OCI-LY3 (cell line): ENCODE data around the gene SCNN1A.

Experiments
- H2AFZ ChIP-seq: fragments of 200-600, 300-600 bp; shearing (Covaris generic); 2 replicates; pipeline ENCODE4 v1.6.0; 2014; ENCODE audit warnings: antibody characterized with exemption, low read depth, low read length
- H3K27ac ChIP-seq: fragments of 200-600, 300-600 bp; sonication (generic); 2 replicates; pipeline ENCODE4 v1.5.1; 2014; ENCODE audit warnings: mild to moderate bottlenecking, low read length, moderate library complexity, mixed read lengths
- H3K27me3 ChIP-seq: fragments of 200-600, 300-600 bp; sonication (generic); 2 replicates; pipeline ENCODE4 v1.6.1; 2014; ENCODE audit warnings: low read depth, low read length, mixed read lengths
- H3K36me3 ChIP-seq: fragments of 200-600, 300-600 bp; sonication (generic); replicated peaks from 2 replicates; pipeline ENCODE3; 2014; ENCODE audit warnings: low read depth, low read length, mixed read lengths
- H3K4me1 ChIP-seq: fragments of 300-600, 200-600 bp; sonication (generic); 2 replicates; pipeline ENCODE4 v1.6.1; 2014; ENCODE audit warnings: low read length, mixed read lengths
- H3K4me2 ChIP-seq: fragments of 200-600, 300-600 bp; sonication (generic); 2 replicates; pipeline ENCODE4 v1.6.1; 2014; ENCODE audit warnings: low read length, mixed read lengths
- H3K4me3 ChIP-seq: fragments of 300-600, 200-600 bp; sonication (generic); 2 replicates; pipeline ENCODE4 v1.5.1; 2014; ENCODE audit warnings: antibody characterized with exemption, mild to moderate bottlenecking, low read length, moderate library complexity
- H3K79me2 ChIP-seq: fragments of 300-600, 200-600 bp; shearing (Covaris generic); 2 replicates; pipeline ENCODE4 v1.6.1; 2014; ENCODE audit warnings: mild to moderate bottlenecking, low read length, mixed read lengths
- H3K9ac ChIP-seq: fragments of 300-600, 200-600 bp; shearing (Covaris generic); 2 replicates; pipeline ENCODE4 v1.6.0; 2014; ENCODE audit warnings: mild to moderate bottlenecking, low read length, moderate library complexity
- H3K9me3 ChIP-seq: fragments of 200-600, 300-600 bp; shearing (Covaris generic); 2 replicates; pipeline ENCODE4 v1.6.1; 2014; ENCODE audit warnings: low read length, mixed read lengths; ENCODE audit not compliant: insufficient read depth
- H4K20me1 ChIP-seq: fragments of 200-600, 300-600 bp; sonication (generic); 2 replicates; pipeline ENCODE4 v1.6.1; 2016; ENCODE audit warnings: low read length, mixed read lengths; ENCODE audit not compliant: insufficient read depth
- CTCF ChIP-seq: fragments of 200-600, 300-600 bp; sonication (generic); IDR thresholded peaks from 2 replicates; pipeline ENCODE4 v1.5.1; 2014; ENCODE audit warnings: antibody characterized with exemption, low read length, low read depth
- EZH2phosphoT487 ChIP-seq: fragments of 200-600 bp; shearing (Covaris generic); IDR thresholded peaks from 2 replicates; pipeline ENCODE4 v1.6.1; 2018; ENCODE audit warnings: antibody characterized with exemption, mixed run types, low read depth

The SCNN1A gene

DNA sequence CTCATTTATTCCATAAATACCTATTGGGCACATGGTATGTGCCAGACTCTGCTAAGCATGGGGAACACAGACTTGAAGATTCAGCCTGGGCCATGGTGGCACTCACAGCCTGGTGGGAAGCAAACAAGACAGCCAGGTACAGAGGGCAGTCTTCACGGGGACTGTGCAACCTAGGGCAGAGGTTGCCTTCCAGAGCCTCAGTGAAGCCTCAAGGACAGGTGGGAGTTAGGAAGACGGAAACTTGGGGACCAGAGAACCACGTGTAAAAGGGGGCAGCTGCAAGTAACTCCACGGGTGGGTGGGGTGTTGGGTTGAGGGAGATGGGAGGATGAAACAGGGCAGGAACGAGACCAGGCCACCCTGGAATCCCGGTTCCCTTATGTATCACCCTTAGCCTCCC, 7.6 kb upstream of the SCNN1A start:
- Histone ChIP-seq H2AFZ (no peak overlapping the region), H3K27me3 (peaks cover 38% of the 10 kb centered on the region), H3K4me1 (peaks cover 5% of the 10 kb centered on the region; the same call in 1 of the 2 replicates), H3K36me3 (no peaks in the 10 kb centered on the region), H3K9ac (no peak overlapping the region), H4K20me1 (no peaks in the 10 kb centered on the region), H3K79me2 (no peaks in the 10 kb centered on the region), H3K9me3 (no peaks in the 10 kb centered on the region), H3K4me3 (no peak overlapping the region), H3K27ac (no peak overlapping the region), H3K4me2 (no peak overlapping the region)
- TF ChIP-seq CTCF, result no peak
- no peak for TF ChIP-seq EZH2phosphoT487

DNA sequence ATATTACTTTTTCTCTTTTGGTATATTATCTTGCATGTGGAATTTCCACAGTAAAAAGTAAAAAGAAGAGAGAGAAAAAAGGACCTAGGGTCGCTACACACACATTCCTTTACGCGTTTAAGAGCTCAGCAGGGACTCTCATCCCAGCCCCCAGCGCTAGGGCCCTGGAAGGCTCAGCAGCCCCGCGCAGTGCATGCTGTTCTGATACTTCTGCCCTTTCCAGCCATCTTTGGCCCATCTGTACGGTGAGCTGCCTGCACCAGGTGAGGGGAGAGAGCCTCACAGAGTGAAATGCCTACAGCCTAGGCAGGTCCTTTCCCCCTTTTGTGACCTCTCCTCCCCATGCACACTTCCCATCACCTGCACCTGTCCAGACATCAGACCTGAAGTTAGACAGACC, 7.0 kb upstream of the SCNN1A start:
- no peak overlapping the region for H2AFZ ChIP-seq
- no peaks in the 10 kb centered on the region for H3K9me3 ChIP-seq
- H4K20me1 ChIP-seq, result no peaks in the 10 kb centered on the region
- no peak overlapping the region for H3K27ac ChIP-seq
- H3K36me3 ChIP-seq, result no peaks in the 10 kb centered on the region
- H3K4me3 ChIP-seq, result no peak overlapping the region
- no peaks in the 10 kb centered on the region for H3K79me2 ChIP-seq
- H3K4me2 ChIP-seq, result no peak overlapping the region
- no peak overlapping the region for H3K9ac ChIP-seq
- TF ChIP-seq EZH2phosphoT487 (no peak), CTCF (no peak)
- H3K27me3 ChIP-seq, result peaks cover 36% of the 10 kb centered on the region
- H3K4me1 ChIP-seq, result peaks cover 5% of the 10 kb centered on the region; the same call in 1 of the 2 replicates

GRCh38 chr12:6380141-6381121, 5.1 kb upstream of the SCNN1A start:
- Histone ChIP-seq H3K79me2 (no peaks in the 10 kb centered on the region), H3K4me2 (no peak overlapping the region), H3K4me1 (peaks cover 5% of the 10 kb centered on the region; the same call in 1 of the 2 replicates), H2AFZ (no peak overlapping the region), H4K20me1 (no peaks in the 10 kb centered on the region), H3K9me3 (no peaks in the 10 kb centered on the region), H3K4me3 (no peak overlapping the region), H3K27ac (no peak overlapping the region), H3K27me3 (peaks cover 41% of the 10 kb centered on the region), H3K9ac (no peak overlapping the region), H3K36me3 (no peaks in the 10 kb centered on the region)
- TF ChIP-seq EZH2phosphoT487 (no peak), CTCF (no peak)

DNA sequence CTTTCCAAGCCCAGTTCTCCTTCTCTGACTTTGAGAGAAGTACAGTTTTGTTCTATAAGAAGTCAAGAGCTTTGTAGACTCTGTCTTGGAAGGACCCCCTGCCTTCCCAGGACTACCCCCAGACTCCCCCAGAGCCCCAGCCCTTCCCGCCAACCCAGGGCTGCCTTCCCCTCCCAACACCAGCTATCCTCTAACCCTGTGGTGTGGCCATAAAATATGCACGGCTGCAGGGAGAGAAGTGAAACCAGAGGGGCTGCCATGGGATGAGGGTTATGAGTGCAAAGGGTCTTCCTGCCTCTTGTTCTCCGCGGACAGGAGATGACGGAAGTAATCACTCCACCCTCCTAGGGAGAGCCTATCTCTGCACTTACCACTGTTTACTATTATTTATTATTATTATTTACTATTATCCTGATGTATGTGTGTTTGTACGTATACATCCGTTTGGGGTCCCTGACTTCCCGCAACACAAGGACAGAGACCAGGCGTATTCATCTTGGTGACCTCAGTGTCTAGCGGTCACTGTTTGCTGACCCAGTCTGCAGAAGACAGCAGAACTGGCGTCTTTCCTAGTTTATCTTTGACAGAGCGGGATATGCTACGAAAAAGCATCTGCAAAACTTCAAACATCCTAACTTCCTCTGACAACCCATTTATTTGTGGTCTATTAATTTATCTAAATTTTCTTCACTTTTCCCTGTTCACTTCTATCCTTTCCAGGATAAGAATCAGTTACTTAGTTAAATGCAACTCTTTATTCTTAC, 3.5 kb upstream of the SCNN1A start:
- no peak for TF ChIP-seq EZH2phosphoT487
- no peak for TF ChIP-seq CTCF
- H3K36me3 ChIP-seq, result no peaks in the 10 kb centered on the region
- no peak overlapping the region for H3K9ac ChIP-seq
- H3K27me3 ChIP-seq, result peaks cover 54% of the 10 kb centered on the region
- H3K9me3 ChIP-seq, result no peaks in the 10 kb centered on the region
- no peak overlapping the region for H3K4me3 ChIP-seq
- no peaks in the 10 kb centered on the region for H3K79me2 ChIP-seq
- no peaks in the 10 kb centered on the region for H4K20me1 ChIP-seq
- H3K4me2 ChIP-seq, result peak overlapping the region; percentile 15
- H3K27ac ChIP-seq, result no peak overlapping the region
- H3K4me1 ChIP-seq, result peaks cover 5% of the 10 kb centered on the region; the same call in 1 of the 2 replicates
- H2AFZ ChIP-seq, result no peak overlapping the region
